H1 (cell line): ENCODE measurements around the gene GOSR1. TPM values are rescaled to one million over a fixed set of nuclear protein-coding genes. Genes with fewer than 3 reads are reported as not detected.
"Not testable (repeated sequence)": the region's sequence is repeated elsewhere in the genome, so short reads cannot be mapped to it uniquely, and the experiment has no call there.

Source experiments
- CTCF ChIA-PET: fragments of 300-600 bp; sonication (Branson Sonifier 250); formaldehyde crosslinking; loops from one replicate; lab custom pipeline; 2021; ENCODE audit not compliant: partially characterized antibody; lab: Charles Lee
- POLR2A ChIA-PET: fragments of 300-600 bp; sonication (Branson Sonifier 250); formaldehyde crosslinking; loops from one replicate; lab custom pipeline; 2021; ENCODE audit warnings: inconsistent platforms; ENCODE audit not compliant: partially characterized antibody; lab: Charles Lee
- DNase-seq, 2 experiments: peaks; one replicate each; pipeline versions ENCODE4 v3.0.0 to v3.0.0-alpha.2; 2010 to 2022; ENCODE audit warnings: low spot score in 2 of 2, low read depth in 1 of 2, mixed read lengths in 1 of 2
- FAIRE-seq: peaks from 2 replicates; lab custom pipeline; 2011; peaks lifted over from hg19 to GRCh38; lab: Jason Lieb, UNC
- H2AFZ ChIP-seq: 2 replicates; pipeline ENCODE4 v1.8.1; 2012; ENCODE audit warnings: low read length, inconsistent platforms
- H2AK5ac ChIP-seq: 2 replicates; pipeline ENCODE4 v1.6.1; 2013; ENCODE audit warnings: low read depth, low read length
- H2BK120ac ChIP-seq: replicated peaks from 2 replicates; pipeline ENCODE3; 2013; ENCODE audit warnings: low read depth, low read length, inconsistent platforms
- H2BK12ac ChIP-seq: 2 replicates; pipeline ENCODE4 v1.6.1; 2013; ENCODE audit warnings: low read depth, low read length
- H2BK15ac ChIP-seq: 2 replicates; pipeline ENCODE4 v1.6.1; 2013; ENCODE audit warnings: low read length
- H2BK20ac ChIP-seq: 2 replicates; pipeline ENCODE4 v1.6.1; 2013; ENCODE audit warnings: low read length
- H2BK5ac ChIP-seq: 2 replicates; pipeline ENCODE4 v1.6.1; 2013; ENCODE audit warnings: low read depth, low read length
- H3K14ac ChIP-seq: 2 replicates; pipeline ENCODE4 v1.6.1; 2013; ENCODE audit warnings: inconsistent platforms; ENCODE audit not compliant: insufficient read length
- H3K18ac ChIP-seq: 2 replicates; pipeline ENCODE4 v1.6.1; 2013; ENCODE audit warnings: low read length; ENCODE audit errors: extremely low read depth
- H3K23ac ChIP-seq: 2 replicates; pipeline ENCODE4 v1.6.1; 2013; ENCODE audit warnings: inconsistent platforms; ENCODE audit not compliant: insufficient read length
- H3K23me2 ChIP-seq: 2 replicates; pipeline ENCODE4 v1.6.1; 2013; ENCODE audit warnings: low read depth, low read length
- H3K27ac ChIP-seq: 2 replicates; pipeline ENCODE4 v1.6.1; 2011; ENCODE audit warnings: low read depth, low read length, inconsistent platforms
- H3K27me3 ChIP-seq, 4 experiments: replicated peaks in 1 of 4; 1 replicate in 1 of 4; 2 replicates in 3 of 4; pipeline versions ENCODE4 v1.6.1 to v1.8.1; 2011 to 2013; ENCODE audit warnings: low read length in 3 of 4, mild to moderate bottlenecking in 3 of 4, inconsistent platforms in 2 of 4, mixed read lengths in 2 of 4, moderate library complexity in 1 of 4; ENCODE audit not compliant: control insufficient read depth in 3 of 4, insufficient read depth in 3 of 4; ENCODE audit errors: extremely low read depth in 1 of 4
- H3K36me3 ChIP-seq, 4 experiments: 2 replicates each; pipeline versions ENCODE4 v1.6.1 to v1.8.1; 2011 to 2013; ENCODE audit warnings: mild to moderate bottlenecking in 4 of 4, low read length in 3 of 4, moderate library complexity in 2 of 4, control low read depth in 1 of 4, inconsistent platforms in 1 of 4; ENCODE audit not compliant: insufficient read depth in 4 of 4, control insufficient read depth in 2 of 4
- H3K4ac ChIP-seq: replicated peaks from 2 replicates; pipeline ENCODE3; 2013; ENCODE audit warnings: low read length, low read depth, mixed read lengths, inconsistent platforms; ENCODE audit not compliant: insufficient read length
- H3K4me1 ChIP-seq, 4 experiments: replicated peaks in 1 of 4; 1 replicate in 1 of 4; 2 replicates in 3 of 4; pipeline versions ENCODE4 v1.6.1 to v1.8.1; 2011 to 2013; ENCODE audit warnings: low read length in 3 of 4, inconsistent platforms in 2 of 4, mixed read lengths in 1 of 4; ENCODE audit not compliant: insufficient read depth in 4 of 4, control insufficient read depth in 3 of 4
- H3K4me2 ChIP-seq, 2 experiments: 2 replicates each; pipeline versions ENCODE4 v1.6.1 to v1.8.1; 2011 to 2013; ENCODE audit warnings: low read depth in 2 of 2, low read length in 2 of 2, control low read depth in 1 of 2, inconsistent platforms in 1 of 2, mild to moderate bottlenecking in 1 of 2; ENCODE audit not compliant: insufficient read depth in 1 of 2
- H3K4me3 ChIP-seq, 4 experiments: fragments of 200-600, 300-600 bp in 1 of 4; sonication (generic), shearing (Covaris generic), sonication (Bioruptor Twin) in 1 of 4; 2 replicates each; pipeline versions ENCODE4 v1.5.1 to v1.8.1; 2011 to 2016; ENCODE audit warnings: low read length in 4 of 4, low read depth in 3 of 4, control low read depth in 2 of 4, inconsistent platforms in 2 of 4, mild to moderate bottlenecking in 2 of 4, mixed read lengths in 1 of 4, moderate library complexity in 1 of 4; ENCODE audit not compliant: insufficient read depth in 2 of 4; ENCODE audit errors: extremely low read depth in 1 of 4
- H3K56ac ChIP-seq: replicated peaks from 2 replicates; pipeline ENCODE3; 2013; ENCODE audit warnings: low read depth, mild to moderate bottlenecking, mixed read lengths, low read length, inconsistent platforms; ENCODE audit not compliant: insufficient read length
- H3K79me1 ChIP-seq: 2 replicates; pipeline ENCODE4 v1.6.1; 2013; ENCODE audit warnings: low read depth, low read length, control low read depth
- H3K79me2 ChIP-seq, 2 experiments: 2 replicates each; pipeline versions ENCODE4 v1.6.1 to v1.8.1; 2012 to 2013; ENCODE audit warnings: low read length in 2 of 2, mild to moderate bottlenecking in 2 of 2, inconsistent platforms in 1 of 2; ENCODE audit not compliant: insufficient read depth in 2 of 2, control insufficient read depth in 1 of 2
- H3K9ac ChIP-seq, 4 experiments: replicated peaks in 1 of 4; 1 replicate in 1 of 4; 2 replicates in 3 of 4; pipeline versions ENCODE4 v1.6.1 to v1.8.1; 2011 to 2013; ENCODE audit warnings: low read depth in 3 of 4, low read length in 3 of 4, control low read depth in 2 of 4, mild to moderate bottlenecking in 2 of 4, moderate library complexity in 2 of 4, inconsistent platforms in 1 of 4; ENCODE audit errors: extremely low read depth in 1 of 4
- H3K9me3 ChIP-seq, 2 experiments: 2 replicates each; pipeline versions ENCODE4 v1.6.1 to v1.8.1; 2012 to 2013; ENCODE audit warnings: mild to moderate bottlenecking in 2 of 2, moderate library complexity in 2 of 2, control low read depth in 1 of 2, inconsistent platforms in 1 of 2, low read depth in 1 of 2, low read length in 1 of 2, mixed read lengths in 1 of 2; ENCODE audit not compliant: insufficient read depth in 2 of 2
- H4K20me1 ChIP-seq, 2 experiments: replicated peaks in 1 of 2; 2 replicates each; pipeline versions ENCODE3 to v1.8.1; 2011 to 2013; ENCODE audit warnings: inconsistent platforms in 2 of 2, low read length in 2 of 2, mild to moderate bottlenecking in 1 of 2; ENCODE audit not compliant: insufficient read depth in 2 of 2, control insufficient read depth in 1 of 2
- H4K5ac ChIP-seq: 2 replicates; pipeline ENCODE4 v1.6.1; 2013; ENCODE audit warnings: low read length, low read depth, mixed read lengths, inconsistent platforms; ENCODE audit not compliant: insufficient read length
- H4K8ac ChIP-seq: 2 replicates; pipeline ENCODE4 v1.8.0; 2013; ENCODE audit warnings: mild to moderate bottlenecking, moderate library complexity, low read length, inconsistent platforms; ENCODE audit not compliant: insufficient read depth; ENCODE audit errors: extremely low read depth
- H4K91ac ChIP-seq: replicated peaks from 2 replicates; pipeline ENCODE3; 2013; ENCODE audit warnings: low read length, mixed read lengths, inconsistent platforms; ENCODE audit not compliant: insufficient read length
- TEAD4 ChIP-seq: IDR thresholded peaks from 2 replicates; pipeline ENCODE4 v1.6.1; 2012; ENCODE audit warnings: low read depth, low read length, inconsistent platforms, mixed read lengths
- whole genome bisulfite sequencing, 2 experiments: shearing (Covaris generic) in 1 of 2; methylation state at CpG; one replicate each; pipeline versions ENCODE4 v1.1.6 to v1.1.7; 2013 to 2015; ENCODE audit warnings: low lambda C conversion rate in 2 of 2, mixed read lengths in 2 of 2, inconsistent platforms in 1 of 2, low coverage in 1 of 2, missing lambda C conversion rate in 1 of 2; ENCODE audit not compliant: insufficient replicate concordance in 2 of 2, insufficient coverage in 1 of 2, insufficient read length in 1 of 2; ENCODE audit errors: extremely low coverage in 1 of 2, missing lambda C conversion rate in 1 of 2; 5-methylcytosine and 5-hydroxymethylcytosine counted together
- polyA plus RNA-seq, 7 experiments: library from polyadenylated mRNA; depleted of rRNA in 3 of 7; stranded (reverse) in 5 of 7; unstranded in 2 of 7; fragments of >200 nt in 5 of 7; fragments of 200-250 nt in 2 of 7; gene quantifications; 1 replicate in 5 of 7; 2 replicates in 1 of 7; 4 replicates in 1 of 7; pipeline versions ENCODE4 v1.2.1 to v1.2.3, GENCODE V29; 2011 to 2013; ENCODE audit warnings: missing spikeins in 2 of 7, mixed read lengths in 2 of 7
- total RNA-seq: library from RNA; stranded (reverse); fragmentation: NEBNext Ultra II Directional; extraction: Animal tissue kit (Norgen Biotek cat#: 25700); gene quantifications from 2 replicates; pipeline ENCODE4 v1.2.1, GENCODE V29; 2021

GOSR1 gene
- total and polyA plus RNA-seq, 2 of the 8 experiments (the other 6 are each of a cell fraction or from before 2014, with no cell fraction given), result 9.2 to 43.3 TPM

DNA sequence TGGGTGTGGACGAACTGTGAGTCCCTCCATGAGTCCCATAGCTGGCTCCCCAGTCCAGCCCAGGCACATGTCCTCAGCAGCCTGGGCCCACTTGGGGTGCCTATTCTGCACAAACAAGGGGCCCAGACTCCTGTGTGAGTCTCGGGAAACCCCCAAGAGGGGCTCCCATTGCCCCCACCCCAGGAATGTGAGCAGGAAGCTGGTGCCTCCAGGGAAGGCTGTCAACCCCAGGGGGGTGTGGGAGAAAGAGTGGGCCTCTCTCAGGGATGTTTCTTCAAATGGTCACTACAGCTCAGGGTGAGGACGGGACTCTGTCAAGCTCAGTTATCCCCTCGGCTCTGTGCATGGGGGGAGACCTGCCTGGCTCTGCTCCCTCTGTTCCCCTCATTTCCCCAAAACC is 88.9 kb downstream of the GOSR1 start:
- not testable (repeated sequence) for DNase-seq, FAIRE-seq, H2AK5ac ChIP-seq, H2BK120ac ChIP-seq, H4K20me1 ChIP-seq, H3K27ac ChIP-seq, H2BK20ac ChIP-seq, H4K91ac ChIP-seq, H4K5ac ChIP-seq, H3K79me2 ChIP-seq, H3K9me3 ChIP-seq, H3K27me3 ChIP-seq, H3K56ac ChIP-seq, H3K36me3 ChIP-seq, H3K4ac ChIP-seq, H2AFZ ChIP-seq, H4K8ac ChIP-seq, H3K9ac ChIP-seq, H3K18ac ChIP-seq, H3K79me1 ChIP-seq, H3K4me1 ChIP-seq, H3K4me3 ChIP-seq
- H2BK5ac ChIP-seq, result 0 out of 2 replicates have a peak overlapping the region, but pooled peaks have one; percentile 81
- ChIA-PET POLR2A (interaction anchor here (0.6 kb wide), 1 partner anchor 142 kb away, joined by 3 read pairs; no protein-coding TSS in a partner anchor), CTCF (interaction anchor here (0.9 to 1.6 kb wide), 5 partner anchors 8 to 258 kb away, joined by 3 to 7 read pairs (median 3); no protein-coding TSS in a partner anchor)
- H2BK15ac ChIP-seq, result peak overlapping the region; percentile 92; the same call in 1 of the 2 replicates
- H2BK12ac ChIP-seq, result peak overlapping the region; percentile 94; the same call in 1 of the 2 replicates
- peak; percentile 84 for TF ChIP-seq TEAD4
- TF ChIP-seq, all 59 proteins: peak for 1; not testable (repeated sequence) for 58
- not testable (repeated sequence) for H3K23ac ChIP-seq, H3K23me2 ChIP-seq, H3K4me2 ChIP-seq, H3K14ac ChIP-seq
- WGBS, 2 experiments, result 81% methylated on average over 4 of the region's 4 CpGs; no CpG with 5 or more reads in 1 of the 2 experiments
